Erythroblast (primary cell): Measurements from ENCODE around the gene SLC25A26.

Experiments
- GATA1 ChIP-seq: IDR thresholded peaks from 2 replicates; pipeline ENCODE4 v1.6.1; 2011; ENCODE audit warnings: low read depth, mild to moderate bottlenecking, control low read depth, low read length, moderate library complexity
- POLR2A ChIP-seq: IDR thresholded peaks from 2 replicates; pipeline ENCODE4 v1.6.1; 2011; ENCODE audit warnings: mild to moderate bottlenecking, low read length

DNA sequence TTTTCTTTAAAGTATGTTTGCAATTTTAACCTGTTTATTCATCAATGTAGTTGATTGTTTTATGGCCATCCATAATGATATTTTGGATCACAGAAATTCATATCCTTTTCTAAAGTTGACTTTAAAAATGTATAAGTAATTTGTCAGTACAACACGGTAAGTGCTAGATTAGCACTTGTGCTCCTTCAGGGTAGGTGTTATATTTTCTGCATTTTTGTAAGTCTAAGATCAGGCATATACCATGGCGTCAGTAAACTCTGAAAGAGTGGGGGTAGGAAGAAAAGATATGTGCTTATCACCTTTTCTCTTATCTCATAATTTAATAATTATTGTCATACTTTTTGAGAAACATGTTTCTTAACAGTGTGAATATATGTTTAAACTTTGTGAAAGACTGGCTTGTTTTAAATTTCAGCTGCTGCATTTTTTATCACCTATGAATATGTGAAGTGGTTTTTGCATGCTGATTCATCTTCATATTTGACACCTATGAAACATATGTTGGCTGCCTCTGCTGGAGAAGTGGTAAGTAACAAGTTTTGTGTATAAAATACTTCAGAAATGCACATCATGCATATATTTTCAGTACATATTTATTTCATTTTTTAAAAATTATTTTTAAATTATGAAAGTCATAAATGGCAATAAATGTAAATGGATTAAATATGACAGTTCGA lies 22.1 kb downstream of the SLC25A26 start:
- TF ChIP-seq POLR2A = no peak
- TF ChIP-seq GATA1 = no peak
